ENCODE results near the gene IDS. TPM values are rescaled to one million over a fixed set of nuclear protein-coding genes. Genes with fewer than 3 reads are reported as not detected.

Gene IDS
- polyA plus RNA-seq, 1 of the 3 experiments (the other 2 are of a cell fraction) = 78.4 TPM

GRCh38 chrX:149456476-149457245 is 48.4 kb downstream of the IDS start:
- H3K27ac ChIP-seq (ENCODE audit: low read depth in 2 of 2, low read length in 1 of 2) = no peak overlapping the region
- no peaks in the 10 kb centered on the region for H3K4me1 ChIP-seq (ENCODE audit: control insufficient read depth in 1 of 2, insufficient read depth in 2 of 2, low read depth in 1 of 2, low read length in 1 of 2)
- no peaks in the 10 kb centered on the region for H3K36me3 ChIP-seq (replicated peaks in 1 of 2; ENCODE audit: control insufficient read depth in 1 of 2, insufficient read depth in 2 of 2, low read length in 1 of 2)
- no peak overlapping the region for H3K4me2 ChIP-seq
- TF ChIP-seq TCF12 (IDR thresholded peaks at IDR 0.05) (no peak), GATA2 (CRISPR knock-in tag; IDR thresholded peaks at IDR 0.05) (no peak), NRF1 (IDR thresholded peaks at IDR 0.05; ENCODE audit: low read depth, low read length) (no peak), EP300 (IDR thresholded peaks at IDR 0.05; ENCODE audit: borderline replicate concordance in 1 of 2, low read depth in 1 of 2, low read length in 1 of 2) (no peak), MEF2A (IDR thresholded peaks at IDR 0.05; ENCODE audit: borderline replicate concordance, low read depth) (no peak), SIN3A (IDR thresholded peaks at IDR 0.05; ENCODE audit: borderline replicate concordance, low read depth, low read length) (no peak), MAX (IDR thresholded peaks at IDR 0.05; ENCODE audit: low read depth) (no peak), MXI1 (IDR thresholded peaks at IDR 0.05; ENCODE audit: low read depth, low read length) (no peak), SMC3 (IDR thresholded peaks at IDR 0.05; ENCODE audit: low read depth, low read length) (no peak), TEAD4 (IDR thresholded peaks at IDR 0.05; ENCODE audit: borderline replicate concordance, insufficient read depth) (no peak), FOXM1 (IDR thresholded peaks at IDR 0.05; ENCODE audit: low read depth) (no peak), POLR2AphosphoS5 (IDR thresholded peaks at IDR 0.05; ENCODE audit: low read depth, low read length) (no peak), CTCF (IDR thresholded peaks at IDR 0.05) (no peak), RCOR1 (IDR thresholded peaks at IDR 0.05; ENCODE audit: low read length) (no peak), USF2 (IDR thresholded peaks at IDR 0.05; ENCODE audit: borderline replicate concordance, low read depth, low read length) (no peak), EZH2phosphoT487 (IDR thresholded peaks at IDR 0.05; ENCODE audit: borderline replicate concordance, low read depth) (no peak)
- no peaks in the 10 kb centered on the region for H3K79me2 ChIP-seq (ENCODE audit: insufficient read depth)
- ChIA-PET POLR2A (no interaction called here), CTCF (no interaction called here)
- no peak overlapping the region for H2AFZ ChIP-seq (ENCODE audit: low read depth)
- H3K9ac ChIP-seq = no peak overlapping the region
- H4K20me1 ChIP-seq (ENCODE audit: insufficient read depth) = no peaks in the 10 kb centered on the region
- no peaks in the 10 kb centered on the region for H3K9me3 ChIP-seq
- DNase-seq = no peak
- H3K27me3 ChIP-seq (ENCODE audit: insufficient read depth) = no peaks in the 10 kb centered on the region
- 3% methylated on average over 9 of the region's 9 CpGs for WGBS (ENCODE audit: low lambda C conversion rate)
- no peaks in the 10 kb centered on the region for H3F3A ChIP-seq (replicated peaks; ENCODE audit: insufficient read depth)
- no peak overlapping the region for H3K4me3 ChIP-seq (ENCODE audit: low read depth in 2 of 2, low read length in 1 of 2)
- no peaks in the 10 kb centered on the region for H3K9me2 ChIP-seq

All from SK-N-SH (cell line).